ENCODE measurements around the gene EPAS1.

GRCh38 chr2:46257980-46258379 lies 39.2 kb upstream of the EPAS1 start:
- no peak for TF ChIP-seq SMARCA5 (IDR thresholded peaks at IDR 0.05)
- TF ChIP-seq REST (IDR thresholded peaks at IDR 0.05; ENCODE audit: borderline replicate concordance) = no peak
- TF ChIP-seq REST (CRISPR knock-in tag; IDR thresholded peaks at IDR 0.05; ENCODE audit: low read depth) = no peak
